GM04504 (cell line): ENCODE results near the gene LONRF2.
"Not testable (repeated sequence)": the region's sequence is repeated elsewhere in the genome, so short reads cannot be mapped to it uniquely, and the experiment has no call there.

Experiments used
- DNase-seq: peaks from one replicate; pipeline ENCODE4 v3.0.0-alpha.2; 2012; ENCODE audit warnings: low read depth

Gene LONRF2

GRCh38 chr2:100253786-100254185, 68.5 kb downstream of the LONRF2 start:
- DNase-seq, result no peak

GRCh38 chr2:100252811-100253698, 69.2 kb downstream of the LONRF2 start:
- DNase-seq, result no peak

DNA sequence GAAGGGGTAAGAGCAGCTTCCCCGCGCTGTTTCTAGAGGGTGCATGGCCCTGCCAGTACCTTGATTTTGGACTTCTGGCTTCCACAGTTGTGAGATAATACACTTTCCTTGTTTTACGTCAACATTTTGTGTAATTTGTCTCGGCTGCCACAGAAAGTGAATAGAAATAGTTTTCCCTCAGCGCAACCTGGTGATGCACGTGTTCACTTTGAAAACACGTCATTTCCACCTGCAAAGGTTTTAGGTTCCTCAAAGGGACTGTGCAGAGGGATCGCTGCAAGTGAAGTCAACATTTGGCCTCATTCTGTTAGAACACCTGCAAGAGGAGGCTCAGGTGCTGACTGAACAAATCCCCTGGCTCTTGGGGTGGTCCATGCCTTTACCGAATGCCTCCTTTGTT, 71.7 kb downstream of the LONRF2 start:
- no peak for DNase-seq

GRCh38 chr2:100248971-100249370, 73.3 kb downstream of the LONRF2 start:
- DNase-seq, result no peak

- DNase-seq, result not testable (repeated sequence)
Observed at GRCh38 chr2:100248556-100248955, 73.7 kb downstream of the LONRF2 start.

DNA sequence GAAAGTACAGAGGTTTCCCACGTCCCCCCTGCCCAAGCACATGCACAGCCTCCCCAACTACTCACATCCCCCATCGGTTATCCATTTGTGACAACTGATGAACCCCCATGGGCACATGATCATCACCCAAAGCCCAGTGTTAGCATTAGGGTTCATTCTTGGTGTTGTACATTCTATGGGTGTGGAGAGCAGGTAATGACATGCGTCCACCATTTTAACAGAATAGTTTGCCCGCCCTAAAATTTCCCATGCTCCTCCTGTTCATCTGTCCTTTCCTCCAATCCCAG, 74.3 kb downstream of the LONRF2 start:
- no peak for DNase-seq

GRCh38 chr2:100247256-100248043, 74.9 kb downstream of the LONRF2 start:
- DNase-seq, result no peak

GRCh38 chr2:100246163-100247145, 75.8 kb downstream of the LONRF2 start:
- DNase-seq, result no peak

DNA sequence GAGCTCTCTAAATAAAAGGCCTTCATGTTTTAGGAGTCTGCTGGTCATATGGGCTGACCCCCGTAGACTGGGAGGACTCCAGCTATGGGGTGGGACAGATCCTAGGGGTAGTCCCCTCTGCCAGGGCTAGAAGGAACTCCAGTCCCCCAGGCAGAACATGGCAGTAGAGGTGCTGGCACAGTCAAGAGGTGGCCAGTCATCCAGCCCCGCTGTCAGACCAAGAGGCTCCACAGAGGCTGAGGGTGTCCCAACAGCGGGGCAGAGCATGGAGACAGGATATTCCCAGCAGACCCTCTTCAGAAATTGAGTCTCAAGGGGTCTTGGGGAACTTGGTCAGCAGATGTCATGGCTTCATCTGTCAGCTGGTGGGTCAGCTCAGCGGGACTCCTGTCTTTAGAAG, 76.6 kb downstream of the LONRF2 start:
- DNase-seq, result no peak

GRCh38 chr2:100244881-100245605, 77.3 kb downstream of the LONRF2 start:
- DNase-seq, result no peak

- no peak for DNase-seq
Observed at GRCh38 chr2:100243631-100244030, 78.7 kb downstream of the LONRF2 start.

- DNase-seq, result no peak
Observed at GRCh38 chr2:100242891-100243619, 79.2 kb downstream of the LONRF2 start.

DNA sequence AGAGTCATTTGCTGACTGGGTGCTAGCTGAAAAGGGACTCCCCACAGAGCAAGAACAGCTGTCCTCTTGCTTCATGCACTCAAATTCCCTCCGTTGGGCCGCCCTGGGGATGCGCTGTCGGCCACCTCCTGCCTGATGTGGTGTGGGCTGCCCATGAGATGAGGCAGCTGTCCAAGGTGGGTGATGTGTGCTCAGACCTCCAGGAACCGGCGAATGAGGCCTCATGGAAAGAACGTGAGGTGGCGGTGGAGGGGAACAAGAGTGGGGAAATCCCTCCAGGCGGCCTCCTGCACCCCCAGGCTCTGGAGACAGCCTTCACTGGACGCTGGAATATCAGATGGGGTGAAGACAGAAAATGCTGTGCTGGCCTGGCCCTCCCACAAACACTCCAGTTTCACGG, 79.8 kb downstream of the LONRF2 start:
- DNase-seq, result no peak

DNA sequence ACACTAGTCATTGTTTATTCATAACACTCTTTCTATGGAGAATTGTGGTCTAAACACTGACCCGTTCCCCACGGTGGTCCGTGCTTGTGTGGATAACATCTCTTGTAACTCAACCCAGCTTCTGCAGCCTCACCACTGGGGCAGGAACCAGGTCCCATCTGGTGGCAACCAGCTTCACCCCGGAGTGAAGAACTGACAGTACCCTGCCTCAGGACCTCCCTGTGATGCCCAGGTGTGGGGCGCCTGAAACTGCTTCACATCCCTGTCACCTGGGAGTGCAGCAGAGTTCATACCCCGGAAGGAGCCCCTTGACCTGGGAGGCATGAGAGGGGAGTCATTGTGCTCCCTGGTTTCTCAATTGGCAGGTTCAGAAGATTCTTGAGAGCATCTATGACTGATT, 81.1 kb downstream of the LONRF2 start:
- no peak for DNase-seq

DNA sequence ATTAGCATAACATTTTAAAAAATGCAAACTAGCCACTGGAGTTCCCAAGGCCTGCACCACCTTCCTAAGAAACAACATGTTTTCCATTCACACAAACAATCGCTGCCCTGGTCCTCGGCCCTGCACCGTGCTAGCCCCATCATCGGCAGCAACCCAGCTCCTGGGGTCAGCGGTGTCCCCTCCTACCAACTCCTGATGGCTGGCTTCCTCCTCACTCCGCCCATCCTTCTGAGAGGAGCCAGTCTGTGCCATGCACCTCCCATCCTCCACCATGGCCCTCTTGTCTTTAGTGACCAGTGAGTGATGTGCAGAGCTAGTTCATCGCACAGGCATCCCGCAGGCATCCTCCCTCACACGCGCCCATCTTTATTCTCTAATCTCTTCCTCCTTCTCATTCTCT, 81.9 kb downstream of the LONRF2 start:
- no peak for DNase-seq

DNA sequence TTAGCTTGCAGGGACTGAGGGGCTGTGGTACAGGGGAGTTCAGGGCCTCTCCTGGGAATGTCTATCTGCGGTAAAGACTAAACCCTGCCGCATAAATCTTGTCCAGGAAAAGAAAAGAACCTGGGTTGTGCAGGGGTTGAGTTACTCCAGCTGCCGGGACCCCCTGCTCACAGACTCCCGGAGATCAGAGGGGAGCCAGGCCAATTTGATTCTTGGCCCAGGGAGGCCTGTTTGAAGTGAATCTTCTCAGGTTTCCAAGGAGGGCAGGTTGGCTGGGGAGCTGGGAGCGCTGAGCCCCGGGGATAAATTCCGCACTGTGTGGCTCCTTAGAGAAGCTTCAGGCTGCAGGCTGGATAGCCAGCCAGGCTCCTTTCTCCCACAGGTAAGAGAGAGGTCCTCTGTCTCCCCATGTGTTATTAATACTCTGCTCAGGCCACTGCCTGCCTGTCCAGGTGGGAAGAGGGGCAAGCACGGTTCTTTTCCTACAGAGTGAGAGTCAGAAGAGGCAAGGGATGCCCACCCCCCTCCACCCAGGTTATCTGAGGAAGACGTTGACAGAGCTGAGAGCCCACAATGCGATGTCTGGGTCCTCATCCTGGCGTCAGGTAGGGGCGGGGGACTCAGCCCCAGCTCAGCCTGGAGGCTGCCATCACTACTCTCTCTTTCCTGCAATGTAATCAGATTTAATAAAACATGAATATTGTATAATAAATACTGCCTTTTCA, 82.7 kb downstream of the LONRF2 start:
- DNase-seq, result no peak

- DNase-seq, result no peak
Observed at GRCh38 chr2:100238471-100238870, 83.8 kb downstream of the LONRF2 start.

DNA sequence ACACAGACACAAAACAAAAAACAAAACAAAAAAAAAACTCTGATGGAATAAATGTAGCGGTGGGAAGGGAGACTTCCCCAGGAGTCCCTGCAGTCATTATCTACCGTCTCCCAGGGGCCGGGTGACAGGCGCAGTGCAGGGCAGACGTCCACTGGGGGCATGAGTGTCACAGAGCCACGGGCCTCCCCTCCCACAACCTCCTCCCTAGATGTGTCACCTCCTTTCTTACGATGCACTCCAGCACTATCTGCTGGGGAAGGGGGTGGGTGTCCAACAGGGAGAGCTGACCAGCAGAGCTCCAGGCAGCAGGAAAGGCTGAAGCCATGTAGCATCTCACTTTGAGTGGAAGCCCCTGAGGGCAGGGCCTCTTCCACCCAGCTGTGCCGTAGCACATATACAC, 84.5 kb downstream of the LONRF2 start:
- DNase-seq, result no peak

DNA sequence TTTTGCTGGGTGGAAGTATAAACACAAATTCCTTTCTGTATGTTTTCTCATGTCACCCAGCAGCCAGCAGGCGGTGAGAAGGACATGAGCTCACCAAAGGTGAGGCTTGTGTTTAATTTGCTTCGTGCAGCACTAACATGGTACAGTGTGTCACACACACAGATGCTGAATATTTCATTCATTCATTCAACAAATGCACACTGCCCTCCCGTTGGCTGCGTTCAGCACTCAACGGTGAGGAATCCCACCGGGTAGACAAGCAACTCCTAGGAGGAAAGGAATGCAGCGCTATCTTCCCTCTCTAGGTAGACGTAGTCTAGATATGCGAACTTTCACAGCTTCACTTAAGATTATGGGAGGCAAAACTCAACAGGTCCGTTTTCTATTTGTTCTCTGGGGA, 85.1 kb downstream of the LONRF2 start:
- no peak for DNase-seq

DNA sequence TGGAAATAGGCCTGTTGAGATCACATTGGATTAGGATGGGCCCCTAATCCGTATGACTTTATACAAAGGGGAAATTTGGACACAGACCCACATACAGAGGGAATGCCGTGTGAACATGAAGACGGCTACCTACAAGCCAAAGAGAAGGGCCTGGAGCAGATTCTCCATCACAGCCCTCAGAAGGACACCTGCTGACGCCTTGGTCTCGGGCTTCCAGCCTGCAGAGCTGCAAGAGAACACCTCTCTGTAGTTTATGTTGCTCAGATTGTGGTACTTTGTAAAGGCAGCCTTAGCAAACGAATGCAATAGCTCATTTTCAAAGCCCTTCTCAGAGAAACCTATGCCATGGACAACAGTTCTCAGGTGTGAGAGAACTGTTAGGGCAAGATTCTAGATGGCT, 86.1 kb downstream of the LONRF2 start:
- no peak for DNase-seq
